Ureter (tissue), 1 donor: ENCODE data around the gene ADAM15. TPM values are rescaled to one million over a fixed set of nuclear protein-coding genes. Genes with fewer than 3 reads are reported as not detected.

Experiments used
- total RNA-seq: library from RNA; stranded (reverse); gene quantifications from one replicate; pipeline ENCODE4 v1.2.4, GENCODE V29; 2023
- donor health status: DM: yes; HTN: yes; CAD: no.

Gene ADAM15
- total RNA-seq, 1 donor from 2014 or later, result 152 TPM

Other genes with a start within 250 kb of the ADAM15 start
- 5.4 TPM for gene KCNN3, start 181.0 kb upstream of the ADAM15 start, total RNA-seq
- 41.8 TPM for gene PMVK, start 114.6 kb upstream of the ADAM15 start, total RNA-seq
- 71.2 TPM for gene PBXIP1, start 95.2 kb upstream of the ADAM15 start, total RNA-seq
- 35.8 TPM for gene PYGO2, start 89.5 kb upstream of the ADAM15 start, total RNA-seq
- 216 TPM for gene SHC1, start 80.6 kb upstream of the ADAM15 start, total RNA-seq
- gene CKS1B, start 76.6 kb upstream of the ADAM15 start, total RNA-seq, result 24.8 TPM
- gene FLAD1, start 68.0 kb upstream of the ADAM15 start, total RNA-seq, result 48.3 TPM
- 0.94 TPM for gene LENEP, start 57.7 kb upstream of the ADAM15 start, total RNA-seq
- gene ZBTB7B, start 48.5 kb upstream of the ADAM15 start, total RNA-seq, result 92.8 TPM
- 1.2 TPM for gene DCST2, start 17.5 kb upstream of the ADAM15 start, total RNA-seq
- gene DCST1, start 17.5 kb upstream of the ADAM15 start, total RNA-seq, result not detected
- gene EFNA4, start 12.4 kb downstream of the ADAM15 start, total RNA-seq, result 11.2 TPM
- gene EFNA3, start 27.5 kb downstream of the ADAM15 start, total RNA-seq, result 1.1 TPM
- gene EFNA1, start 76.6 kb downstream of the ADAM15 start, total RNA-seq, result 111 TPM
- 63.4 TPM for gene SLC50A1, start 84.5 kb downstream of the ADAM15 start, total RNA-seq
- gene DPM3, start 89.2 kb downstream of the ADAM15 start, total RNA-seq, result 75.4 TPM
- gene KRTCAP2, start 122.0 kb downstream of the ADAM15 start, total RNA-seq, result 293 TPM
- 1.6 TPM for gene TRIM46, start 122.5 kb downstream of the ADAM15 start, total RNA-seq
- gene THBS3, start 156.6 kb downstream of the ADAM15 start, total RNA-seq, result 54.6 TPM
- gene MTX1, start 157.4 kb downstream of the ADAM15 start, total RNA-seq, result 31.6 TPM
- gene ENTREP3, start 204.2 kb downstream of the ADAM15 start, total RNA-seq, result 21.8 TPM
- gene SCAMP3, start 211.0 kb downstream of the ADAM15 start, total RNA-seq, result 62.6 TPM
- gene CLK2, start 222.2 kb downstream of the ADAM15 start, total RNA-seq, result 80.5 TPM
- 4.7 TPM for gene HCN3, start 226.1 kb downstream of the ADAM15 start, total RNA-seq